Keratinocyte (primary cell): Measurements from ENCODE around the gene NIN. TPM values are rescaled to one million over a fixed set of nuclear protein-coding genes. Genes with fewer than 3 reads are reported as not detected.

Experiments
- DNase-seq: peaks from one replicate; pipeline ENCODE4 v3.0.0-alpha.2; 2011; ENCODE audit warnings: low read depth, missing footprints, low spot score
- FAIRE-seq: peaks from 2 replicates; lab custom pipeline; 2011; peaks lifted over from hg19 to GRCh38; lab: Jason Lieb, UNC
- H2AFZ ChIP-seq: 2 replicates; pipeline ENCODE4 v1.6.0; 2012; ENCODE audit warnings: low read length, control low read depth, inconsistent platforms; ENCODE audit not compliant: control insufficient read depth
- H3K27ac ChIP-seq: 2 replicates; pipeline ENCODE4 v1.5.1; 2011; ENCODE audit warnings: low read length; ENCODE audit not compliant: control insufficient read depth, insufficient read depth
- H3K27me3 ChIP-seq: 3 replicates; pipeline ENCODE4 v1.6.0; 2011; ENCODE audit warnings: low read length; ENCODE audit not compliant: control insufficient read depth, insufficient read depth; ENCODE audit errors: extremely low read depth
- H3K36me3 ChIP-seq, 2 experiments: 2 replicates in 1 of 2; 3 replicates in 1 of 2; pipeline ENCODE4 v1.5.1; 2011; ENCODE audit warnings: low read length in 2 of 2, mild to moderate bottlenecking in 1 of 2; ENCODE audit not compliant: control insufficient read depth in 2 of 2, insufficient read depth in 2 of 2; ENCODE audit errors: extremely low read depth in 1 of 2
- H3K4me1 ChIP-seq: 3 replicates; pipeline ENCODE4 v1.5.1; 2011; ENCODE audit warnings: low read length; ENCODE audit not compliant: control insufficient read depth, insufficient read depth; ENCODE audit errors: extremely low read depth
- H3K4me2 ChIP-seq: 3 replicates; pipeline ENCODE4 v1.6.0; 2011; ENCODE audit warnings: low read depth, low read length; ENCODE audit not compliant: control insufficient read depth, insufficient read depth; ENCODE audit errors: extremely low read depth
- H3K4me3 ChIP-seq, 3 experiments: fragments of 200-600 bp in 1 of 3; sonication (generic) in 1 of 3; 2 replicates in 2 of 3; 3 replicates in 1 of 3; pipeline ENCODE4 v1.5.1; 2011 to 2016; ENCODE audit warnings: low read length in 3 of 3, mild to moderate bottlenecking in 3 of 3, control low read depth in 2 of 3, inconsistent platforms in 1 of 3, low read depth in 1 of 3, mixed read lengths in 1 of 3, mixed run types in 1 of 3, moderate library complexity in 1 of 3; ENCODE audit not compliant: control insufficient read depth in 2 of 3, insufficient read depth in 2 of 3; ENCODE audit errors: extremely low read depth in 1 of 3
- H3K79me2 ChIP-seq: 2 replicates; pipeline ENCODE4 v1.6.0; 2012; ENCODE audit warnings: low read length; ENCODE audit not compliant: control insufficient read depth, insufficient read depth
- H3K9ac ChIP-seq: 3 replicates; pipeline ENCODE4 v1.6.0; 2011; ENCODE audit warnings: low read length; ENCODE audit not compliant: control insufficient read depth, insufficient read depth; ENCODE audit errors: extremely low read depth
- H3K9me1 ChIP-seq: 3 replicates; pipeline ENCODE4 v1.6.0; 2011; ENCODE audit warnings: low read length; ENCODE audit not compliant: control insufficient read depth, insufficient read depth; ENCODE audit errors: extremely low read depth
- H3K9me3 ChIP-seq: 2 replicates; pipeline ENCODE4 v1.5.1; 2012; ENCODE audit warnings: low read depth, low read length; ENCODE audit not compliant: control insufficient read depth
- H4K20me1 ChIP-seq: 3 replicates; pipeline ENCODE4 v1.6.0; 2011; ENCODE audit warnings: low read length; ENCODE audit not compliant: control insufficient read depth, insufficient read depth; ENCODE audit errors: extremely low read depth
- CTCF ChIP-seq, 3 experiments: IDR thresholded peaks in 1 of 3; conservative IDR thresholded peaks in 1 of 3; optimal IDR thresholded peaks in 1 of 3; 2 replicates in 2 of 3; 3 replicates in 1 of 3; pipeline versions ENCODE3 to v1.5.1; 2011; ENCODE audit warnings: low read length in 3 of 3, mild to moderate bottlenecking in 3 of 3, moderate library complexity in 2 of 3, control low read depth in 1 of 3, inconsistent platforms in 1 of 3; ENCODE audit not compliant: insufficient read depth in 2 of 3; ENCODE audit errors: extremely low read depth in 1 of 3
- EZH2 ChIP-seq: IDR thresholded peaks from one replicate; pipeline ENCODE4 v1.6.1; 2012; ENCODE audit warnings: inconsistent platforms, mild to moderate bottlenecking, low read length, moderate library complexity
- dilution Hi-C: fragments of 300-500 bp; cut with MboI; formaldehyde crosslinking; loops from one replicate; pipeline ENCODE4 v1.7.0; 2020; ENCODE audit warnings: low sequenced_read_pairs; ENCODE audit not compliant: extremely low pct_ligation_motif_present
- polyA plus RNA-seq, 5 experiments: library from polyadenylated mRNA; depleted of rRNA in 3 of 5; stranded (reverse) in 3 of 5; stranded (forward) in 1 of 5; unstranded in 1 of 5; fragments of >200 nt; gene quantifications; 1 replicate in 1 of 5; 2 replicates in 3 of 5; 3 replicates in 1 of 5; pipeline versions ENCODE4 v1.2.1 to v1.2.3, GENCODE V29; 2011 to 2012; ENCODE audit warnings: missing spikeins in 2 of 5, low read depth in 1 of 5, low replicate concordance in 1 of 5

NIN gene
- polyA plus RNA-seq, 1 donor (not counting 4 experiments of a cell fraction or from before 2014, with no cell fraction given): 15.2 TPM

DNA sequence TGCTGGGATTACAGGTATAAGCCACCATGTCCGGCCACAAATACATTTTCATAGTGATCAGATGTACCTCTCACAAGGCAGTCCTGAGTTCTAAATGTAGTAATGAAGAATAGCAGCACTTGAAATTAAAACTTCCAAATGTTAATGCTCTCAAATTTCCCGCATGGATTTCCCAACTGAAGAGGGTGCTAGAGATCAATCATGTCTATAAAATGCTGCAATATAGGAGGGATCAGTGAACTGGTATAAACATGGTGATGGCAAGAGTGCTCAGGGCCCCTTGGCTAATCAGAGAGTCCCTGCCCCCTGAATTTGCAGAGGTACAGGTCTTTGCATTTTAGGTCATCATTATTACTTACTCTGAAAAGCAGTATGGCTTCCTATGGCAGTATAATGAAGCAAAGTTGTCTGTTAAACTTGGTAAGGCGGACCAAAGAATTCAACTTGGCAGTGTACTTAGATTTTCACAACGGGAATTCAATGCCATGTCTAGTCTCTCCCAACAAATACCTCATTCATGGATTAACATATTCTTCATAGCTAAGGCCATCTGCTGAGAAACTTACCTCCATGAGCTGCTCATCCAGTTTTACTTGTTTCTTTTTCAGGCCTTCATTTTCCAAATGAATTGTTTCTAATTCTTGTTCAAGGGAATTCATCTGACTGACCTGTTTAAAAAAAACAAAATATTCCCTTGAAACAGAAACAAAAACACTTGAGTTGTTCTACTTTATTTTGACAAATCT is 95.8 kb downstream of the NIN start:
- no peaks in the 10 kb centered on the region for H4K20me1 ChIP-seq
- dilution Hi-C loops: no loop called here
- FAIRE-seq (no peak), DNase-seq (no peak)
- no peaks in the 10 kb centered on the region for H3K9me1 ChIP-seq
- no peaks in the 10 kb centered on the region for H3K27me3 ChIP-seq
- H3K79me2 ChIP-seq: no peaks in the 10 kb centered on the region
- no peak overlapping the region for H3K4me3 ChIP-seq
- peaks cover 10 to 20% of the 10 kb centered on the region in 2 experiments for H3K36me3 ChIP-seq
- H3K9me3 ChIP-seq: no peaks in the 10 kb centered on the region
- H3K9ac ChIP-seq: no peak overlapping the region
- no peak overlapping the region for H3K4me2 ChIP-seq
- TF ChIP-seq CTCF (optimal IDR thresholded peaks at IDR 0.05 in 1 of 3, IDR thresholded peaks at IDR 0.05 in 1 of 3, conservative IDR thresholded peaks at IDR 0.05 in 1 of 3; ENCODE audit: extremely low read depth in 1 of 3, insufficient read depth in 2 of 3, low read length in 3 of 3): no peak
- TF ChIP-seq EZH2: no peak
- H3K4me1 ChIP-seq: peaks cover 5% of the 10 kb centered on the region
- no peak overlapping the region for H2AFZ ChIP-seq
- H3K27ac ChIP-seq: no peak overlapping the region

DNA sequence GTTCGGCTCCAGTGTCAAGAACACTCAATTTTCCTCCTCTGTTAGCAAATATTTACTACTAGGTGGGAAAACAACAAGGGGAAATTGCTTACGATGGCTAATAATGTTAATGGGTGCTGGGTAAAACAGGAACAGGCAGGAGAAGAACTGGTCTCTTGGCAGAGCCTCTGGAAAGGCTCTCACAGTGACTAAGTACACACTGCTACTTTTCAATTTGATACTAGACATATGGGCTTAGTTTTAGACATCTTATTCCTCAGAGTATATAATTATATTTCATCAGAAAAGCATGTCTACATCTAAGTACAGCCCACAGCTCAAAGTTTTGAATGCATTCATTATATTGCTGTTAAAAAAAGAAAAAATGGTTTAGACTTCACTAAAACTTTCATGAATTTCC is 97.5 kb downstream of the NIN start:
- no peaks in the 10 kb centered on the region for H4K20me1 ChIP-seq
- peaks cover 8 to 16% of the 10 kb centered on the region in 2 experiments for H3K36me3 ChIP-seq
- TF ChIP-seq CTCF (optimal IDR thresholded peaks at IDR 0.05 in 1 of 3, IDR thresholded peaks at IDR 0.05 in 1 of 3, conservative IDR thresholded peaks at IDR 0.05 in 1 of 3; ENCODE audit: extremely low read depth in 1 of 3, insufficient read depth in 2 of 3, low read length in 3 of 3) (no peak), EZH2 (no peak)
- no peak overlapping the region for H3K4me3 ChIP-seq
- dilution Hi-C loops: no loop called here
- no peak overlapping the region for H2AFZ ChIP-seq
- H3K9me3 ChIP-seq: no peaks in the 10 kb centered on the region
- no peak overlapping the region for H3K27ac ChIP-seq
- no peak for FAIRE-seq
- H3K79me2 ChIP-seq: no peaks in the 10 kb centered on the region
- peaks cover 5% of the 10 kb centered on the region for H3K4me1 ChIP-seq
- no peaks in the 10 kb centered on the region for H3K27me3 ChIP-seq
- no peak overlapping the region for H3K4me2 ChIP-seq
- DNase-seq: no peak
- H3K9me1 ChIP-seq: no peaks in the 10 kb centered on the region
- no peak overlapping the region for H3K9ac ChIP-seq
